ENCODE results near the gene AKAP4. TPM values are rescaled to one million over a fixed set of nuclear protein-coding genes. Genes with fewer than 3 reads are reported as not detected.

Gene AKAP4, protein sequence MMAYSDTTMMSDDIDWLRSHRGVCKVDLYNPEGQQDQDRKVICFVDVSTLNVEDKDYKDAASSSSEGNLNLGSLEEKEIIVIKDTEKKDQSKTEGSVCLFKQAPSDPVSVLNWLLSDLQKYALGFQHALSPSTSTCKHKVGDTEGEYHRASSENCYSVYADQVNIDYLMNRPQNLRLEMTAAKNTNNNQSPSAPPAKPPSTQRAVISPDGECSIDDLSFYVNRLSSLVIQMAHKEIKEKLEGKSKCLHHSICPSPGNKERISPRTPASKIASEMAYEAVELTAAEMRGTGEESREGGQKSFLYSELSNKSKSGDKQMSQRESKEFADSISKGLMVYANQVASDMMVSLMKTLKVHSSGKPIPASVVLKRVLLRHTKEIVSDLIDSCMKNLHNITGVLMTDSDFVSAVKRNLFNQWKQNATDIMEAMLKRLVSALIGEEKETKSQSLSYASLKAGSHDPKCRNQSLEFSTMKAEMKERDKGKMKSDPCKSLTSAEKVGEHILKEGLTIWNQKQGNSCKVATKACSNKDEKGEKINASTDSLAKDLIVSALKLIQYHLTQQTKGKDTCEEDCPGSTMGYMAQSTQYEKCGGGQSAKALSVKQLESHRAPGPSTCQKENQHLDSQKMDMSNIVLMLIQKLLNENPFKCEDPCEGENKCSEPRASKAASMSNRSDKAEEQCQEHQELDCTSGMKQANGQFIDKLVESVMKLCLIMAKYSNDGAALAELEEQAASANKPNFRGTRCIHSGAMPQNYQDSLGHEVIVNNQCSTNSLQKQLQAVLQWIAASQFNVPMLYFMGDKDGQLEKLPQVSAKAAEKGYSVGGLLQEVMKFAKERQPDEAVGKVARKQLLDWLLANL
- not detected in 2 replicates for total RNA-seq

DNA sequence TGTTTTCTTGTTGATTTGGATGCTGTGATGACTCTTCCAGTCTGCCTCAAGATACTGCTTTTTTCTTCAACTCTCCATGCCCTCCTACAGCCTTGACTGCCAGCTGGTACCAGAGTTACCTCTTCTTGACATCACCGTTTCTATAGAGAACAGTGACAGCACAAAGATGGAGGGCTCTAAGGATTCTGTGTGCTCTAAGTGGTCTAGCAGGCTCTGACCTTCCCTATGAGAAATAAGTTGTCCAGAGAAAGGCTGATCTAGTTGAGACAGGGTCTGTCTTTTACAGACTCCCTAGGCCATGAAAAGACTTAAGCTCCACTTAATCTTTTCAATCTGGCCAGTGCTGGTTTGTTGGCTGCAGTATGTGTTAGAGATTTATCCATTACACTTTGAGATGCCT, at the start of gene AKAP4:
Gene AKAP4, minus strand, starts transcription at position 101 of the 400 bp plus-strand sequence. CDS start 118 bp downstream, outside the sequence.

DNA sequence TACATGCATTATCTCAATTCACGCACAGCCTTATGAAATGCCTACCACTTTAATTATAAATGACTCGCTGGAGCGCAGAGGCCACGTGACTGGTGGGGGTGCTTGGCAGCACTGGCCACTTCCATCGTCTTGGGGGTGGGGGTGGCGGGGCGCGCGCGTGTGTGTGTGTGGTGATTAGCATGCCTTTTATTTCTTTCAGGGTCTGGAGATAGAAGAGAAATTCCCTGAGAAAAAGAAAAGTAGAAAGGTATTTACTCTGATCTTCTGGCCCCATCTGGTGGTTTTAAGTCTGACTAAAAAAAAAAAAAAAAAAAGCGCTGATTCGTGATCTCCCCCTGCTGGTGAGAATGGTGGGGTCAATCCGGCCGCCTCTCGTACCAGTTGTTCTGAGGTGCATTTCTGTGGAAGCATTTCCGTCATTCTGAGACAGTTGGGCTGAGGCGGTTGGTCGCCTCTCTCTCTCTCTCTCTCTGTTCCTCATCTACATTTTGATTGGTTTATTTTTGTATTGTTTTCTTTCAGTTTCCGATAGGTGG, 3.6 kb upstream of the AKAP4 start, which contains the start of gene CCNB3:
Gene CCNB3, plus strand, starts transcription at position 402 of the 536 bp plus-strand sequence. CDS start 80,399 bp downstream, outside the sequence.

Other genes starting within 250 kb of the AKAP4 start
- gene CCNB3, start 3.8 kb upstream of the AKAP4 start, total RNA-seq, result 0.16 and 0.19 TPM in 2 replicates

Measured in bladder microvascular endothelial cell (primary cell).